ENCODE results near the gene RAB37.

RAB37 gene

GRCh38 chr17:74736513-74737298 lies at the start of gene RAB37:
Gene RAB37, plus strand, starts transcription at chr17:74737256. Its CDS starts 17 bp downstream, at chr17:74737273.
- DNase-seq (ENCODE audit: low spot score) = no peak

- no peak for DNase-seq (ENCODE audit: low spot score)
Measured at GRCh38 chr17:74687886-74688285, 49.2 kb upstream of the RAB37 start.

- no peak for DNase-seq (ENCODE audit: low spot score)
Measured at GRCh38 chr17:74690409-74690825, 46.6 kb upstream of the RAB37 start.

- no peak for DNase-seq (ENCODE audit: low spot score)
Measured at GRCh38 chr17:74691151-74691550, 45.9 kb upstream of the RAB37 start.

GRCh38 chr17:74694081-74694480 lies 43.0 kb upstream of the RAB37 start:
- no peak for DNase-seq (ENCODE audit: low spot score)

- DNase-seq (ENCODE audit: low spot score) = no peak
Measured at GRCh38 chr17:74695629-74696028, 41.4 kb upstream of the RAB37 start.

- no peak for DNase-seq (ENCODE audit: low spot score)
Measured at GRCh38 chr17:74697515-74697914, 39.5 kb upstream of the RAB37 start.

GRCh38 chr17:74698069-74698468 lies 39.0 kb upstream of the RAB37 start:
- no peak for DNase-seq (ENCODE audit: low spot score)

GRCh38 chr17:74699236-74699635 lies 37.8 kb upstream of the RAB37 start:
- no peak for DNase-seq (ENCODE audit: low spot score)

- no peak for DNase-seq (ENCODE audit: low spot score)
Measured at GRCh38 chr17:74702116-74702871, 34.8 kb upstream of the RAB37 start.

- no peak for DNase-seq (ENCODE audit: low spot score)
Measured at GRCh38 chr17:74703311-74703710, 33.7 kb upstream of the RAB37 start.

- no peak for DNase-seq (ENCODE audit: low spot score)
Measured at GRCh38 chr17:74704544-74704943, 32.5 kb upstream of the RAB37 start.

- DNase-seq (ENCODE audit: low spot score) = no peak
Measured at GRCh38 chr17:74711058-74711824, 25.8 kb upstream of the RAB37 start.

- no peak for DNase-seq (ENCODE audit: low spot score)
Measured at GRCh38 chr17:74712301-74712700, 24.8 kb upstream of the RAB37 start.

- no peak for DNase-seq (ENCODE audit: low spot score)
Measured at GRCh38 chr17:74712756-74713155, 24.3 kb upstream of the RAB37 start, which contains the start of gene CD300LF. Gene CD300LF, minus strand, starts transcription at chr17:74712923. Its CDS starts 57 bp downstream, at chr17:74712866.

GRCh38 chr17:74713171-74713755 lies 23.8 kb upstream of the RAB37 start:
- DNase-seq (ENCODE audit: low spot score) = no peak

GRCh38 chr17:74715144-74715543 lies 21.9 kb upstream of the RAB37 start:
- DNase-seq (ENCODE audit: low spot score) = no peak

- DNase-seq (ENCODE audit: low spot score) = no peak
Measured at GRCh38 chr17:74720506-74720905, 16.6 kb upstream of the RAB37 start.

GRCh38 chr17:74722782-74723181 lies 14.3 kb upstream of the RAB37 start:
- no peak for DNase-seq (ENCODE audit: low spot score)

- no peak for DNase-seq (ENCODE audit: low spot score)
Measured at GRCh38 chr17:74723891-74724290, 13.2 kb upstream of the RAB37 start.

GRCh38 chr17:74725111-74725510 lies 11.9 kb upstream of the RAB37 start:
- DNase-seq (ENCODE audit: low spot score) = no peak
